GM21423 (cell line): ENCODE results near the gene PTGR2.
"Not testable (repeated sequence)": the region's sequence is repeated elsewhere in the genome, so short reads cannot be mapped to it uniquely, and the experiment has no call there.

Source experiments
- ATAC-seq: cut with Tn5 transposase; IDR thresholded peaks from one replicate; pipeline ENCODE4 v1.9.1; 2021; ENCODE audit warnings: mild to moderate bottlenecking, moderate library complexity; ENCODE audit not compliant: unreplicated experiment

Gene PTGR2

DNA sequence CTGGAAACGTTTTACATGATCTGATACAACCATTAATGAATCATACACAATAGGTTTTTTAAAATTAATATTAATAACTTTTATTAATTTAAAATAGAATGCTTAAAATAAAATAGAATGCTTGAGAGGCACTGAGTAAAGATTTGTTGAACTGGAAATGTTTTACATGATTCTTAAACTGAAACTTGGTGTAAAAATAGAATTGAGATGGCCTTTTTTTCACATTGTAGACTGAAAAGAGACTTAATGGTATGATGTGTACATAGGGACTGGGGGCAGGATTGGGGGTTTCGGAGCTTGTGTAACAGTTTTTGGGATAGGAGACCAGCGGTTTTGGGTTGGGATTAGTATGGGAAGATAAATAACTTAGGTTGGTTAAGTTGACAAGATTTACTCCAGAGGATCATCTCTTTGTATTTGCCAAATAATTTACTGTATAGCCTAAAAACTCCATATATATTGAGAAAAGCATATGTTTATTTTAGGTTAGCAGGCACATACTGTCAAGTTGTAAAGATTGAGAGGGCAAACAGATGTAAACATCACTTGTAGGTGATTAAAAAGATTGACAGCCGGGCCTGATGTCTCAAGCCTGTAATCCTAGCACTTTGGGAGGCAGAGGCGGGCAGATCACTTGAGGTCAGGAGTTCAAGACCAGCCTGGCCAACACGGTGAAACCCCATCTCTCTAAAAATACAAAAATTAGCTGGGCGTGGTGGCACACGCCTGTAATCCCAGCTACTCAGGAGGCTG, 33.0 kb downstream of the PTGR2 start:
- no peak for ATAC-seq

DNA sequence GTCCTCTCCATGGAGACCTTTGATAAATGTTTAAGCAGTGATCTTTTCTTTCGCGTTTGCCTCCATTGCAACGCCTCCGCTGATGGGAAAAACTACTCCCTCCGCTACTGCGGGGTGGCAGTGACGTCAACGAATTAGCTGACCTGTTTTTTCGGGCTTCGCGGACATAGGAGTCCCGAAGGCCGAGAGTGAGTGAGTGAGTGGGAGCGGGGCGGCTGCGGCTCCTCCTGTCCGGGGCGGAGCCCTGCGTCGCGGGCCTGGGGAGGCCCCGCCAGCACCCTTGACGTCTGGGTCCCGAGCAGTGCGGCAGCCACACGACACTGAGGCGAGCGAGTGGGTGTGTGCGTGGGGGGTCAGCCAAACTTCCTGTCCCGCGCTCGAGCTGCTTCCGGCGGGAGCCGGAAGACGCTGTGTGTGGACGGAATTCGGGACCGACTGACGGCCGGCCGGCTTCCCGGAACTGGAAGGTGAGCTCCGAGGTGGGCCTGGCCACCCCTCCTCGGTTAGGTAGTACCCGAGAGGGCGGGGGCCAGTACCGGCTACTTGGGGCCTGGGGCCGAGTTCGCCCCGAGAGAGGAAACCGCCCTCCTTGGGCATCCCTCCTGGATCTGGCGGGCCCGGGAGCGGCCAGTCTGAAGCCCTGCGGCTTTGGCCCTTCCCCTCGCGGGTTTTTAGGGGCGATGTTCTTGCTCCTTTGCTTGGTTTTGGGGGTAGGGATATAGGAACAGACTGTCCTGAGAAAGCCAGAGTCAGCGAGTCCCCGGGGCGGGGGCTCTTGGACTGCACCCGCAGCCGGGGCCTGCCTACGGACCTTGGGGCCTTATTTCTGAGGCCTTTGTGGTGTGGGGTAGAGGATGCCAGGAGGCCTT, 35.1 kb downstream of the PTGR2 start, which contains the start of gene ZNF410:
ZNF410 (plus strand) TSS at position 411 of the 869 bp plus-strand sequence. CDS start 5,317 bp downstream, outside the sequence.
- peak; percentile 95 for ATAC-seq

DNA sequence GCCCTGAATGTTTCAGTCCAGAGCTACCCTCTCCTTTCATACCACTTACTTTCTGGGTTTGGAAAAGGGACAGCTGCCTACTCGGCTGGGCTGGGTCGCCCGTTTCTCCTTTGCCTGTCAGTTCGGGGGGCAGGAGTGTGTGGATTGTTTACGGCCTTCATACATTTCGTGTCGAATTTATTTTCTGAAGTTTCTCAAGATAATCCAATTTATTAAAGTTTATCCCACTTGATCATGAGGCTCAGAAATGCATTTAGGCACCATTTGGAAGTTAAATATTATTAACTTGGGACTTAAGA, 35.6 kb downstream of the PTGR2 start:
- ATAC-seq, result no peak

DNA sequence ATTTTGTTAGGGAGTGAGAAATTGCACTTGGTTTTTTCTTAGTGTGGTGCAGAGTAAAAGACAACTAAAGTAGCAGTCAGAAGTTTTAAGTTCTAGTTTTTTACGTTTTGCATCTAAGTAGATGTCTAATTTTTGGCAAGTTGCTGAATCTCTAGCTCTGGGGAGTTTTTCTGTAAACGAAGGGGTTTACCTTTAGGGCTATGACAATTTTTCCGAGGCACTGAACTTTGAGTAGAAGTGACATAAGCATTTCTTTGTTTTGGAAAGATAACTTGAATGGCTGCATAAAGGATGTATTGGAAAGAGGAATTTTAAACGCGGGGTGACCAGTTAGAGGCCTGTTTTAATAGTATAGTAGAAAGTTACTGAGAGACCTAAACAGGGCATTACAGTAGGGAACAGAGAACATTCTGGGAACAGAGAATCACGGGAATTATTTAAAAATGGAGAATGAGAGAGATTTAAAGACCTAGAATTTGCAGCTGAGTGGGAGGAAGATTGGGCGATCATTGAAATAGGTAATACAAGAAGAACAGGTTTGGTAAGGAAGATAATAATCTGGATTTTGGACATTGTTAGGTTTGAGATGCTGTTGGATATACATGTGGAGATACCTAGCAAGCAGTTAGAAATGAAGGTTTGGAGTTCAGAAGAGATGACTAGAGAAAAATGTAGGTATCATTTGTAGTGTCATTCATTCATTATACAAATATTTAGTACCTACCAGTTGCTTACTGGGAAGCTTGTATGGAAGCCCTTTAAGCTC, 36.2 kb downstream of the PTGR2 start:
- no peak for ATAC-seq

DNA sequence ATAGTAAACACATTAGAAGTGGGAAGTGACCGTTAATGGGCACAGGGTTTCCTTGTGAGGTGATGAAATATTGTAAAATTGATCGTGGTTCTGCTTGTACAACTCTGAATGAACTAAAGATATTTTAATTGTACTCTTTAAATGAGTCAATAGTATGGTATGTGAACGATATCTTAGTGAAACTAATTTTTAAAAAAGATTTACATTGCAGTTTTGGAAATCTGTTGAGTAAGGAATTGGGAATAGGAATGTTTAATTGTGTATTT, 36.8 kb downstream of the PTGR2 start:
- ATAC-seq, result no peak

DNA sequence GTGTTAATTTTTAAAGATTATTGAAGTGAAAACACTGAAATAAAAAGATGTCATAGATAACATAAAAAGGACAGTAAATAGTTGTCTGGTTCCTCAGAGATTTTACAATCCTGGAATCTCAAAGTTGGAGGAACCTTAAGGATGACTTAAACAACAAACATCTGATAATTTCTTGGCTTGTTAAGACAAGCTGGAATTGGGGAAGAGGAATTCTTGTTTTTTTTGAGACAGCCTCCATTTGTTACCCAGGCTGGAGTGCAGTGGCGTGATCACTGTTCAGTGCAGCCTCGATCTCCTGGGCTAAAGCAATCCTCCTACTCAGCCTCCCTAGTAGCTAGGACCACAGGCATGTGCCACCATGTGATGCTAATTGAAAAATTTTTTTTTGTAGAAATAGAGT, 37.3 kb downstream of the PTGR2 start:
- no peak for ATAC-seq

DNA sequence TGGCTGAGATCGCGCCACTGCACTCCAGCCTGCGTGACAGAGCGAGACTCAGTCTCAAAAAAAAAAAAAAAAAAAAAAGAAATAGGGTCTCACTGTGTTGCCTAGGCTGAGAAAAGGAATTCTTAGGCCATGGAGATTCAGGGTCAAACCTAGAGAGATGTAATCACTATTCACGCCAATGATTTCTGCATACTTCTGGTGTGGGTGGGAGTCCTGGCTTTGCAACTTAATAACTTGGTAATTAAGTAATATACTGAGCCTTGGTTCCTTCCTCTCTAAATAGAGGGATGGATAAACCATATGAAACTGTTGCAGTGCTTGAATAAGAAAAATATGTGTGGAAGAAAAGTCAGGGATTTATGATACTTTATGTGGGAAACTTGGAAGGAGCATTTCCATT, 37.7 kb downstream of the PTGR2 start:
- no peak for ATAC-seq

DNA sequence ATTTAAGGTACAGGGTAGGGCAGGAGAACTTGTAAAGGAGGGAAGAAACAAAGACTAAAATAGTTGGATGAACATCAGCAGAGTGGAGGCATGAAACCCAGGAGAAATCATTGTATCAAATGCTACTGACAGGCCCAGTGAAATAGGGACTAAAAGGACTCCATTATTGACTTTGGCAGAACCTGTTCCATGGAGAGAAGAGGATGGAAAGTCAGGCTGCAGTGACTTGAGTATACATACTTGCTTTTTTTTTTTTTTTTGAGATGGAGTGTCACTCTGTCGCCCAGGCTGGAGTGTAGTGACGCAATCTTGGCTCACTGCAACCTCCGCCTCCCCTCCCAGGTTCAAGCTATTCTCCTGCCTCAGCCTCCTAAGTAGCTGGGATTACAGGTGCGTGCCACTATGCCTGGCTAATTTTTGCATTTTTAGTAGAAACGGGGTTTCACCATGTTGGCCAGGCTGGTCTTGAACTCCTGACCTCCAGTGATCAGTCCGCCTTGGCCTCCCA, 42.6 kb downstream of the PTGR2 start:
- ATAC-seq, result not testable (repeated sequence)

DNA sequence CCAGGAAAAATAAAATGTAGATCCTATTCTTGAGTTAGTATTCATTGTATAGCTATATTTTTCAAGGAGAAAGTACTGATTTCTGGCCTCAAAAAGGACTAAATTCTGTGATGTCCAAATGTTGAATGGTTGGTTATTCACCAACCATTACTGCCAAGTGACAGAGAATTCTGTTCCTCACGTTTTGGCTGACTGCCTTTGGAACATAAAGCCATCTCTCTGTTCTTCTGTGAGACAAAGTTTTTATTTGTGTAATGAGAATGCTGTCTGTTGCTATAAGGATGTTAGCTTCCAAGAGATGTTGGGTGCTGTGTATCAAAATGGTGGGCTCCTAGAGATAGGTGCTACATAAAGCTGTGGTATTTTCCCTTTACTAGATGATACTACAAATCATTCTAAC, 44.3 kb downstream of the PTGR2 start:
- no peak for ATAC-seq

DNA sequence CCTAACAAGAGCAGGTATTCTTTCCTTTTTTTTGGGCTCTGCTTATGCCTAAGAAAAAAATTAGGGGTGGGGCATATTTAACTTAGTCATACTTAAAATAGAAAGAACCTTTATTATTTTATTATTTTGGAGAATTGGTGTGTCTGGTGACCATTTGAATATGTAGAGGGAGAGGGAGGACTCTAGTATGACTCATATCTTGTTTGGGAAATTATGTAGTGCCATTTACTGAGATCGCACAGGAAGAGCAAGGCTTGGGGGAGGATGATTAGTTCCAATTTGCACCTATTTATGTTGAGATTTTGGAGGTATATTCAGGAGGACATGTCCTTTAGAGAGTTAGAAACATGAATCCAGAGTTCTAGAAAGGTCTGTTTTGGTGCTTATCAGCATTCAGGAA, 44.9 kb downstream of the PTGR2 start:
- no peak for ATAC-seq

DNA sequence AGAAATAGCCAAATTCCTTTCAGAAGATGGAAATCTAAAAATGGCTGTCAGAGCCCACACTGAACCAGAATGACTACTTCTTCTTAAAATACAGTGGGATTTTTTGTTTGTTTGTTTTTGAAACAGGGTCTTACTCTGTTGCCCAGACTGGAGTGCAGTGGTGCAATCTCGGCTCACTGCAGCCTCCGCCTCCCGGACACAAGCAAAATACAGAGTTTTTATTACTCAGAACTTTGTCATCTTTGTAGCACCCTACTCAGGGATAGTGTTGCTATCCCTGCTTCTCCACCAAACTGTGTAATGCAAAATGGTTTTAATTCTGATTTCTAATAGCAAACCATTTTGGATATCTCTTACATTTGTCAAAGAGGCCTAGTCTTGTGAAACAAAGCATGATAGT, 51.4 kb downstream of the PTGR2 start:
- no peak for ATAC-seq

DNA sequence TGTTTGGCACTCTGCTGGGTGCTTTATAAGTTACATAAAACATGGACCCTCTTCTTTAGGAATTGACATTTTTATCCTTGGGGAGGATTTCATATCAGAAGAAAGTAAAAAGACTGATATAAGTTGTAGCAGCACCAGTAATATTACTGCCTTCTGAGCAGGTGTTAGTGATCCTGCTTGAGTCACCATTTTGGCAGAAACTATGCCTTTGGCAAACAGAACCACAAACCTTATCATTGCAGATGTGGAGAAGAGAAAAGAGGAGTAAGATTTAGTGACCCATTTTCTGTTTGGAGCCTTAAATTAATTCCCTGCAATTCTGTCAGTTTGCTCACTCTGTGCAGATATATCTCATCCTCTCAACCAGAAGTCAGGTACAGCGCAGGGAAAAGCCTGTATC, 58.0 kb downstream of the PTGR2 start:
- no peak for ATAC-seq

DNA sequence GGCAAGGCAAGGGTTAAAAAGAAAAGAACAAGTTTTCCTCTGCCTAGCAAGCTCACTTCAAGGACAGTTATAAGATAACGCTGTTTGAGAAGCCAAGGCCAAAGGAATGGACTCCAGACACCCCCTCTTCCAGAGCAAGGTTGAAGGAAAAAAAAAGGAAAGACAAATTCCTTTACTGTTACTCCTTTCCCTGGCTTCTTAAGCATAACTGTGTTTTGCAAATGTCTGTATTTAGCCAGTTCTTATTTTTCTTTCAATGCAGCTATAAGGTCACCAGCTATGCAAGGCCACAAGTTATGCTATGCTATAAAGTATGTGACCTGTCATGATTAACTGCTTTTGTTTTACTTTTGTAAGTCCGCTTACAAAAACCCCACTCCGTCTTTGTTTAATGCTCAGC, 61.6 kb downstream of the PTGR2 start:
- no peak for ATAC-seq

DNA sequence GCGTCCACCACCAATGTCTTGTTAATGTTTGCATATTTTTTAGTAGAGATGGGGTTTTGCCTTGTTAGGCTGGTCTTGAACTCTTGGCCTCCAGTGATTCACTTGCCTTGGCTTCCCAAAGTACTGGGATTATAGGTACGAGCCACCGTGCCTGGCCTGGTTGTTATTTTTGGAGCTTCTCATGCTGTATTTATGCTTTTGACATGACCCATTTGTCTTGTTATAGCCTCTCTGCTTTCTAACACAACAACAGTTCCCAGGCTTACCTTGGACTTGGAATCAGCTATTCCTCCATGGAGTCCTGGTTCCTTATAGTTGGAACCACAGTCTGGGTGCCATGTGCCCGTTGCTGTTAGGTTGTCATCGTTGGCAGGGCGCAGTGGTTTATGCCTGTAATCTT, 64.7 kb downstream of the PTGR2 start:
- no peak for ATAC-seq

DNA sequence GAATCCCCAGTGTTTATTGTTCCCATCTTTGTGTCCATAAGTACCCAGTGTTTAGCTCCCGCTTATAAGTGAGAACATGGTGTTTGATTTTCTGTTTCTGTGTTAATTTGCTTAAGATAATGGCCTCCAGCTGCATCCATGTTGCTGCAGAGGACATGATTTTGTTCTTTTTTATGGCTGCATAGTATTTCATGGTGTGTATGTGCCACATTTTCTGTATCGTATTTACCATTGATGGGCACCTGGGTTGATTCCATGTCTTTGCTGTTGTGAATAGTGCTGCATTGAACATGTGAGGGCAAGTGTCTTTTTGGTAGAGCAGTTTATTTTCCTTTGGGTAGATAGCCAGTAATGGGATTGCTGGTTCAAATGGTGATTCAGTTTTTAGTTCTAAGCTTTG, 67.8 kb downstream of the PTGR2 start:
- ATAC-seq, result not testable (repeated sequence)

DNA sequence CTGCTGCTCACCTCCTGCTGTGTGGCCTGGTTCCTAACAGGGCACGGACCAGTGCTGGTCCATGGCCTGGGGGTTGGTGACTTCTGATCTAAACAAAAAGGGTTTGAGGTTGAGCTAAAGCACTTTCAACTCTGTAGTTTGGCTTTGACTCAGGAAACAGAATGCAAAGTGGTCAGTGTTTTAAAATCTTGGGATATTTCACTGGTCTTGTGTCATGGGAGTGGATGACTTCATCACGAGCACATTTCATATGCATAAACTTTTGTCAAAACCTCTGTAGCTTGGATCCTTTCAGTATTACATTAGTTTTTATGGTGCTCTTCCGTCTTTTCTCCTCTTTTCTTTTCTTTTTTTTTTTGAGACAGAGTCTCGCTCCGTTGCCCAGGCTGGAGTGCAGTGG, 72.7 kb downstream of the PTGR2 start:
- ATAC-seq, result no peak
